T47D (cell line): ENCODE data around the gene AHCYL1.
A peak's percentile ranks its signal among the peaks of the same experiment; 100 is the strongest.

Source experiments
- DNase-seq, 2 experiments: peaks; one replicate each; pipeline versions ENCODE4 v3.0.0 to v3.0.0-alpha.2; 2011 to 2012; ENCODE audit warnings: low read depth in 1 of 2, low spot score in 1 of 2
- JUND ChIP-seq: IDR thresholded peaks from 2 replicates; pipeline ENCODE4 v1.6.1; 2012; ENCODE audit warnings: low read depth
- in situ Hi-C: cut with HindIII; loops from 2 replicates; pipeline ENCODE4 v1.10.0; 2016; ENCODE audit warnings: low sequenced_read_pairs, low pct_unique_long_range_greater_than_20kb

The AHCYL1 gene

DNA sequence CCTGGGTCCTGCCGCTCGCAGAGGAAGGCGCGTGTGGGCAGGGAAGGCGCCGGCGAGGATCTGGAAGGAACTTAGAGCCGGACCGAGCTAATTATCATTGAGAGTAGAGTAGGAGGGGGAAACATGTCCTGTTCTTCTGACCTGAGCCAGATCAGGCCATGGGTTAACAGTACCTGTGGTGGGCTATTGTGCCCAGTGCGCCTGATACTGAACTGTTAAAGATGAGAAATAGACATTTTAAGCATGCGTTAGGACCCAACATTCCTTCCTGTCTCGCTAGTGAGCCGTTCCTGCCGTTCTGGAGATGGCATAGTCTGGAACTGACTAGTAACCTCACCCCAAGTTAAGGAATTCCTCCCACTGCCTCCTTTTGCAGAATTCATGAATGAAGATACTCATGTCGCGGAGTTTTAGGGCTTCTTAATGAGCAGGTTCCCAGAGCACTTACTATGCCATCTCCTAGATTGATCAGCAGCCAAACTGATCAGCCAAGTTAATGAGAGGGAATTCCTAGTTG, 50.7 kb downstream of the AHCYL1 start:
- DNase-seq = no peak
- no peak for TF ChIP-seq JUND
- in situ Hi-C loops = no loop called here

DNA sequence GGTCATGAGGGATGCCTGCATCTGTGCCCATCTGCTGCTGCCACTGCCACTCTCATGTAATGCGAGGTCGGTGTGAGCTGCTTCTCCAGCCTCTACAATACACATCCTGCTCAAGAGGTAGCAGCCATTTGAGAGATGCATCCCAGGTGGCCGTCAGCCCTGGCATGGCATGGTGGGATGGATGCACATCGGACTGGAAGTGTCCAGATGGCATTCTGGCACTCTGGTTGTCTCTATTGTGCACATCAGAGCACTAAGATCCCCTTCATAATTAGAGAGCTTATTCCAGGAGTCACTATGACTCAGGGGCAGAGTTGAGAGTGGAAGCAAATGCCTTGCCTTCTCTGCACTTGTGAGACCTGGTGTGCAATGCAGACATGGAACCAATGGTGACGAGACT, 53.7 kb downstream of the AHCYL1 start:
- in situ Hi-C loops = no loop called here
- no peak for TF ChIP-seq JUND
- no peak for DNase-seq

DNA sequence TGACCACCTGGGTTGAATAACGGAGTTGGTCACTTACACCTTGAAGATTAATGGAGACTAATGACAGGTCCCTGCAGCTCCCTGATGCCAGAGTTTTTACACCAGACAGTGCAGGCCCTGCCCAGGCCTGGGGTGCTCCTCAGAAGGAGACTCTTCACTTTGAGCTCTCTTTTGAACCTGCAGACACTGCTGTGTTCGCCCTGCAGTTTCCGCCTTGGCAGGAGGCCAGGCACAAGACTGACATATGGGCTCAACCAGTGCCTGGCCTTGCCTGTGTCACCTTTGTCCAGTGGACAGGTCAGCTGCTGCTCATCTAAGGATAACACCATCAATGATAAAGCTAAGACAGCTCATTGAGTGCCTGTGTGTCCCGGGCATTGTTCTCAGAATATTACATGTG, 55.1 kb downstream of the AHCYL1 start:
- in situ Hi-C loops = no loop called here
- TF ChIP-seq JUND = no peak
- DNase-seq = no peak

DNA sequence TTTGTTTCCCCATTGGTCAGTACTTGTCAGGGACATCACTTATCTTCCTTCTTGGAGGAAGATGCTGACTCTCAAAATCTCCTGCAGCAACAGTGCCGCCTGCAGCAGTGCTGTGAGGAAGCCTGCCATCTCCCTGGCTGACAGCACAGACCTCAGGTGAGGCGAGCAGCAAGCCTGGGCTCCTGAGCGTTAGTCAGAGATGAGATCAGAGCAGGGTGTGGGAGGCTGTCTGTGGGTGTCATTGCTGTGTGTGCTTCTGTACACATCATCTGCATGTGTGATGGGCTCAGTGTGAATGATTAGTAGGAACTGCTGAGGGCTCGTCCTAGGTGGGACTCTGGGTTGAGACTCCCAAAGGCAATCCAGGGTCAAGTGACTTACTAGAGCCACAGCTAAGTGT, 56.0 kb downstream of the AHCYL1 start:
- in situ Hi-C loops = no loop called here
- no peak for TF ChIP-seq JUND
- DNase-seq = no peak

DNA sequence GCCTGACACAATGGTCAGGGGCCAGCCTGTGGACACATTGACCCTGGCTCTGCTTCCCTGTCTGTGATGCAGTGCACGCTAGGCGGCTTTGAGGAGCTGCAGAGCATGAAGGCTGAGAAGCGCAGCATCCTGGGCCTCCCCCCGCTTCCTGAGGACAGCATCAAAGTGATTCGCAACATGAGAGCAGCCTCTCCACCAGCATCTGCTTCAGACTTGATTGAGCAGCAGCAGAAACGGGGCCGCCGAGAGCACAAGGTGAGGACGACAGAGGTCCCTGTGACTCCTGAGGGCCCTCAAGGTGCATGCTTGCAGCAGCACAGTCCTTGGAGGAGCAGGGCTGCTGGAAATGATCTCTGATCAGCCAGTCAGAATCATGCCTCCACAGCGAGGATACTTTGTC, 58.5 kb downstream of the AHCYL1 start:
- in situ Hi-C loops = no loop called here
- DNase-seq = no peak
- TF ChIP-seq JUND = no peak

DNA sequence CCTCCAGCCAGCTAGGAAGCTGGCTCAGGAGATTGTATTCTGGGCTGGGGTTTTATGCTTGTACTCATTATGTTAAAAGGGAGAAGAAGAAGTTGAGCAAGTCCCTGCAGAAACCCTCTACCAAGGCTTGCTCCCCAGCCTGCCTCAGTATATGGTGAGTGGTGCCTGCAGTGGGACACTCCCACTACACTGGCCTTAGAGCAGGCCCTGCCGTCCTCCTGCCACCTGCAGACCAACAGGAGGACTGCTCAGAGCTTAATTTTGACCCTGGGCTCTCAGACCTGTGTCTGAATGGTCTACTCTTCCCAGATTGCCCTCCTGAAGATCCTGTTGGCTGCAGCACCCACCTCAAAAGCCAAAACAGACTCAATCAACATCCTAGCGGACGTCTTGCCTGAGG, 62.9 kb downstream of the AHCYL1 start:
- in situ Hi-C loops = no loop called here
- no peak for TF ChIP-seq JUND
- peak in 1 of 2 experiments; percentile 13 for DNase-seq

DNA sequence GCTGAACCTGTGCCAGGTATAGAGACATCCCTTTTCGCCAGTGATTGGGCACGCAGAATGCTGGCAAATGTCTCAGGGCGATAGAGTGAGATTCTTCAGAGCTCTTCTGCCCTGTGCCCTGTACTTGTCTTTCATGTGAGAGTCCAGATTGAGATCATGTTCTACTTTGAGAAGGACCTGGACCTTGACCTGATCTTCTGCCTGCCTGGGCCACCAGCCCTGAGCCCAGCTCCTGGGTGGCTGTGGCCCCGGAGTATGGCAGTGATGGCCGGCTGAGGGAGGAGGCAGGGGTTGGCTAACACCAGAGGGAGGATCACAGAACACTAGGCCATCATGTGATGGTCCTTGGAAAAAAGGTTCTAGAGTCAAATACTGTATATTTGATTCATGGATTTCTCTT, 63.7 kb downstream of the AHCYL1 start:
- no peak for DNase-seq
- in situ Hi-C loops = no loop called here
- TF ChIP-seq JUND = no peak

DNA sequence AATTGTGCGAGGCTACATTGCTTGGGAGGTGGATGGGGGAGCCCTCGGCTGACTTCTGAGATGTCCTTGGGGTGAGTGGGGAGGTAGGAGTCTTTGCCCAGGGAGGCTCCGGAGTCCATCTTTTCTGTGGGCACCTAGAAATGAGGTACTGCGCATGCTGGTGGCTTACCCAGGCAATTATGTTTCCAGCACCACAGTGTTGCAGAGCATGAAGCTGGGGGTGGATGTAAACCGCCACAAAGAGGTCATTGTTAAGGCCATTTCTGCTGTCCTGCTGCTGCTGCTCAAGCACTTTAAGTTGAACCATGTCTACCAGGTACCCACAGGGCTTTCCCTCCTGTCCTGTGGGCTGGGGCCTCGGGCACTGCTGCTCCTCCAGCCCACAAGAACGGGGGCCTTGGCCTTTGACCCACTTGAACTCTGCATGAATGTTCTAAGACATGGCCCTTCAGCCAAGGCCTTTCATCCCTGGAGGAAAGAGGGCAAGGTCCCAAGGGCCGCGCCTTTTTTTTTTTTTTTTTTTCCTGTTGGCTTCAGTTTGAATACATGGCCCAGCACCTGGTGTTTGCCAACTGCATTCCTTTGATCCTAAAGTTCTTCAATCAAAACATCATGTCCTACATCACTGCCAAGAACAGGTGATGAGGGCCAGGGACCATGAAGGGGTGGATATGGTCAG, 64.5 kb downstream of the AHCYL1 start:
- in situ Hi-C loops = no loop called here
- TF ChIP-seq JUND = no peak
- no peak for DNase-seq

DNA sequence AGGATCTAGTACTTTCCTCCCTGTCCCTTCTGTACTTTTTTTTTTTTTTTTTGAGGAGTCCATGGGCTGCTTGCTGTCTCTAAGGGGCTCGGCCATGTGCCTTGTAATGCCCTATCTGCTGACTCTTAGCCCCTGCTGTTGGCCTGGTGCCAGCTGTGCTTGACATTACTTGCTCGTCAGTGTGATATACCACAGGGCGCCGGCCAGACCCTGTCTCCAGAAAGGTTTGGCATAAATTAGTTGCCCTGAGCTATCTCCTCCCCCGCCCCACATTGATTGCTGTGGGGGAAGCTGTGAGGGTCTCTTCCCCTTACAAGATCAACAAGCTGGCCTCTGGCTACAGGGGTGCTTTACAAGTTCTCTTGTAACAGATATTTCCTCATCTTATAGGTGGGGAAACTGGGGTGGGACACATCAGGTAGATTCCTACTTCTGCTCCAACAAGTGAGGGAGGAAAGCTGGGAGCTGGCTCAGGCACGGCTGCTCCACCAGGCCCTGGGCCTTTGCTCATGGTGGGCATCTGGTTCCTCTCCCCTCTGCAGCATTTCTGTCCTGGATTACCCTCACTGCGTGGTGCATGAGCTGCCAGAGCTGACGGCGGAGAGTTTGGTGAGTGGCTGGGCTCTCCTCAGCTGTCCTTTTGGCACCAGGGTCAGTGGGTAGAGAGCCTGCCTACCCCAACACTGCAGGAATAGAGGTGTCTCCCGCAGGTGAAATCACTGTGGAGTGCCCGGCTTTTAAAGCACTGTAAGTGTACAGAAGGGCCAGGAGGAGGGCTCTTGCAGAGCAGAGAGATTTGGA, 65.4 kb downstream of the AHCYL1 start:
- no peak for TF ChIP-seq JUND
- in situ Hi-C loops = no loop called here
- DNase-seq = no peak

DNA sequence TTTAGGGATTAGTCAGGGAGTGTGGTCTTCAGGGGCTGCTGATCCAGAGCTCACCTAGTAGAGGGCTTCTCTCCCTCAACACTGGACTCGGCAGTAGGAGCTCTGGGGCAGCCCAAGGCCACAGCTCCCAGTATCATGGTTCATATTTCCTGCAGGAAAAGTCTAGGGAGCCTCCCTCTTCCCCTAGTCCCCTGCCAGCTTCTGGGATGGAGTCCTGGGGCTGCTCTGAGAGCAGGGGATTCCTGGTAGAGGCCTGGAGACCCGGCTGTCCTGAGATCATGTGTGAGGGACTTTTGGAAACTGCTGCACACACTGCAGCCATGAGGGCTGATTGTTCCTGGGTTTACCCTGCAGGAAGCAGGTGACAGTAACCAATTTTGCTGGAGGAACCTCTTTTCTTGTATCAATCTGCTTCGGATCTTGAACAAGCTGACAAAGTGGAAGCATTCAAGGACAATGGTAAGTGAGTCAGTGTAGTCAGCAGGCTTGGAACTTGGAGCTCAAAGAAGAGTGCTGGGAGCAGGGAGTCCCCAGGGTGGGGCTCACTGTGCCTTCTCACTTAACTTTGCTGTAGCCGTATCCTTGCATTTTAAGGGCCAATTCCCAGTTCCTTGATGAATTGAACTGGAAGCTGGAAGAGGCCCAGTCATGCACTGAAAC, 66.2 kb downstream of the AHCYL1 start:
- no peak for TF ChIP-seq JUND
- DNase-seq = no peak
- in situ Hi-C loops = no loop called here

DNA sequence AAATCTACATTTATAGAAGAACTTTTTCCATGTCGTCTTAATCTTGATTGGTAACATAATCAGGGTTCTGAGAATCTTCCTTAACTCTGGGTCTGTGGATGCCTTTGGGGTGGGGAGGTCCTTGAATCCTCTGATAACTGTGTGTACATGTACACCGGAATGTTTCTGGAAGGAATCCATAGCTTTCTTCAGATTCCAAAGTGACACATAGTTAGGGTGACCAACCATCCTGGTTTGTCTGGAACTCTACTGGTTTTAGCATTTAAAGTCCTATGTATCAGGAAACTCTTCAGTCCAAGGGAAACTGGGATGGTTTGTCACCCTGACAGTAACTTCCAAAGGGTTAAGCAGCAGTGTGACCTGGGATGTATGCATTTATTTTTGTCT, 66.7 kb downstream of the AHCYL1 start:
- in situ Hi-C loops = no loop called here
- no peak for TF ChIP-seq JUND
- DNase-seq = no peak

DNA sequence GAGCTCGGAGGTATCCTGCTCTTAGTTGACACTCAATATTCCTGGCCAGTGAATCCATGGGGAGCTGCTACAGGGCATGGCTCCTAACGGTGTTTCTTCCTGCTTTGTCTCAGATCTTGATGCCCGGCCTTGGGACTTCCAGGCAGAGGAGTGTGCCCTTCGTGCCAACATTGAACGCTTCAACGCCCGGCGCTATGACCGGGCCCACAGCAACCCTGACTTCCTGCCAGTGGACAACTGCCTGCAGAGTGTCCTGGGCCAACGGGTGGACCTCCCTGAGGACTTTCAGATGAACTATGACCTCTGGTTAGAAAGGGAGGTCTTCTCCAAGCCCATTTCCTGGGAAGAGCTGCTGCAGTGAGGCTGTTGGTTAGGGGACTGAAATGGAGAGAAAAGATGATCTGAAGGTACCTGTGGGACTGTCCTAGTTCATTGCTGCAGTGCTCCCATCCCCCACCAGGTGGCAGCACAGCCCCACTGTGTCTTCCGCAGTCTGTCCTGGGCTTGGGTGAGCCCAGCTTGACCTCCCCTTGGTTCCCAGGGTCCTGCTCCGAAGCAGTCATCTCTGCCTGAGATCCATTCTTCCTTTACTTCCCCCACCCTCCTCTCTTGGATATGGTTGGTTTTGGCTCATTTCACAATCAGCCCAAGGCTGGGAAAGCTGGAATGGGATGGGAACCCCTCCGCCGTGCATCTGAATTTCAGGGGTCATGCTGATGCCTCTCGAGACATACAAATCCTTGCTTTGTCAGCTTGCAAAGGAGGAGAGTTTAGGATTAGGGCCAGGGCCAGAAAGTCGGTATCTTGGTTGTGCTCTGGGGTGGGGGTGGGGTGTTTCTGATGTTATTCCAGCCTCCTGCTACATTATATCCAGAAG, 69.2 kb downstream of the AHCYL1 start:
- peak in 1 of 2 experiments; percentile 48 for DNase-seq
- TF ChIP-seq JUND = no peak
- in situ Hi-C loops = no loop called here
